HG03280 (cell line): ENCODE measurements around the gene SERPINH1.
A peak's percentile ranks its signal among the peaks of the same experiment; 100 is the strongest.
"Not testable (repeated sequence)": the region's sequence is repeated elsewhere in the genome, so short reads cannot be mapped to it uniquely, and the experiment has no call there.

Source experiments
- ATAC-seq: cut with Tn5 transposase; IDR thresholded peaks from one replicate; pipeline ENCODE4 v1.9.1; 2021; ENCODE audit warnings: mild to moderate bottlenecking, moderate library complexity; ENCODE audit not compliant: unreplicated experiment

SERPINH1 gene

DNA sequence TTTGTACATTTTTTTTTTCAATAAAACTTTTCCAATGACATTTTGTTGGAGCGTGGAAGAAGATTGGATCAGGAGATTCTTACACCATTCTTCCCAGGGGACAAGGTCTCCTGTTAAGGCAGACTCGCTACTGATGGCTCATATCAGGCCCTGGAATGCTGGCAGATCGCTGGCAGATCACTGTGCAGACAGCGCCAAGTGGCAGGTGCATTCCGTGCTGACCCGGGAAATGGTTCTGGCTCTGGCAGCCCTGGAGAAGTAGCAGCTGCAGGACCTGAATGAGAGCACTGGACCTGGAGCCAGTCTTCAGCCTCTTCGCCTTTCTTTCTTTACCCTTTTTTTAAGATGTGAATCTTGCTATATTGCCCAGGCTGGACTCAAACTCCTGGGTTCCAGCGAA, 10.7 kb downstream of the SERPINH1 start:
- ATAC-seq: no peak

GRCh38 chr11:75574698-75575602, 12.9 kb downstream of the SERPINH1 start:
- ATAC-seq: no peak

- ATAC-seq: no peak
These were observed 14.0 kb downstream of the SERPINH1 start for GRCh38 chr11:75576017-75576416.

DNA sequence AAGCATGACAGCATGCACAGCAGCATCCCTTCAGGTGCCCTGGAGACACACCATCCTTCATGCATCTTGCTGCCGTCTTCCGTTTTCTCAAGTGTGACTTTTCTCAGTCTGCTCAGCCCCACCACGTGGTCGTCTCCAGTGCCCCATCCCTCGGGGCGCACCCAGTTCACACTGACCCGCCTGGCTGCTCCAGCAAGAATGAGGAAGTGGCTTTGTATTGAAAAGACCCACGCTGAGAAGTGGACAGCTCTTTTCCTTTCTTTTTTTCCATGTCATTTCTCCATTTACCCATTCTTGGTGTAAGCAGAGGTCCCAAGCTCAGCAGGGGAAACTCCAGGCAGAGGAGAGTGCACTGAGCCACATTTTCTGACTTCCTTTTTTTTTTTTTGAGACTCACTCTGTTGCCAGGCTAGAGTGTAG, 14.5 kb downstream of the SERPINH1 start:
- peak; percentile 47 for ATAC-seq

DNA sequence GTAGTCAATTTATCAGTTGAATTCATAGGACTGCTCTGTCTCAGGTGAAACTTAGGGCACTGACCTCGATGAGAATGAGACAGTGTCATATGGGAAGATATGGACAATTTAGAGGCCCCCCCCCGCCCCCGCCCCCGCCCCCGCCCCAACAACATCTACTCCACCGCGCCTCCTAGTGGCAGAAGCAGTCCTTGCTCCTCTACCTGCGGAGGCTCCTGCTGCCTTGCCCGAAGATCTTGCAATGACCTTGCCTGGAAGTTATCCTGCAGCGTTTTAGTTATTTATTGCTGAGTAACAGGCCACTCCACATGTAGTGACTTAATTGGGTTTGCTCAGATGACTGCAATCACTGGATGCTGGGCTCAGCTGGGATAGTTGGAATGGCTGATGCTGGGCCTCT, 15.2 kb downstream of the SERPINH1 start:
- ATAC-seq: no peak

DNA sequence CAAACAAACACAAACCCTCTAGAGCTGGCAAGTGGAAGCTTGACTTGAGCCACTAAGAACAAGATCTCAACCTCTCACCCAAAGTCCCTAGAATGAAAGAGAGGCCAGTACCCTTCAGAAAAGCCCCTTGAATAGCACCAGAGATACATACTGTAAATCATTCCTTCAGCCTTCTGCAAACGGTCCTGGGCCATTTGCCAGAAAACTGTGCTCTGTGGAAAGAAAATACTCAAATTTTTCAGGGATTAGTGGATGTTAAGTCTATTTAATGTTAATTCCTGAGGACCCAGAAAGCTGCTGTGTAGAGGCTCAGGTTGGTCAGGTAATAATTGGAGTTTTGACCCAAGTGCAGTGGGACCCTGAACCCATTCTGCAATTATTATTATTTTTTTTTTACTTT, 16.9 kb downstream of the SERPINH1 start:
- ATAC-seq: no peak

DNA sequence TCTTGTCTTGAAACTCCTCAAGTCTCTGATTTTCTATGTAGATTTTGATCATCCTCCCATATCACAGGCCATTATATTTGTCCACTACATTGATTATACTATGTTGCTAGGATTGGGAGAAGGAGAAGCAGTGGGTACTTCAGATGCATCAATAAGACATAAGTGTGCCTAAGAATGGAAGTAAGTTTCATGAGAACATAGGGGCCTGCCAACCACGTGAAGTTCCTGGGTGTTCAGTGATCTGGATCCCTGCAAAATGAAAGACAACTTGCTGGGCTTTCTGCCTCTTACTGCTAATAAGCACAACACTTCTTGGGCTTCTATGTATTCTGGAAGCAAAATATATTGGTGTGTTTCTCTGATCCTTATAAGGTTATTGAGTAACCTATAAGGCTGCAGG, 17.8 kb downstream of the SERPINH1 start:
- ATAC-seq: no peak

DNA sequence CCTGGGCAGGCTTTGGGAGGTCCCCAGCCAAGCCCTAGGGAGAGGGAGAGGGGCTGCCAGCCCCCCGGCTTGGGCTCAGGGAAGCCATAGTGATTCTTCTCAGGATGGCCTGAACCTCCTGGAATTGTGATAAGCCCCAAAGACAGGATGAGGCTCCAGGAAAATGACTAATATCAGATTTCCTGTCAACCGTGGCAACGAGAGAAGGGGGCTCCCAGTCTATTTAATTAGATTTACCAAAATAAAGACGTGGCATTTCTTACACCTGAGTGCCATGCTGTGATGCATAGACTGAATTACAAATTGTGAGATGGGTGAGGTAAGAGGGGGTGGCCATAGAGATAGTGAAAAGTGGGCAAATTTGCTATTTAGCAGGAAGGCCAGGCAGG, 20.4 kb downstream of the SERPINH1 start:
- no peak for ATAC-seq

GRCh38 chr11:75582895-75583717, 21.1 kb downstream of the SERPINH1 start:
- ATAC-seq: peak; percentile 56

DNA sequence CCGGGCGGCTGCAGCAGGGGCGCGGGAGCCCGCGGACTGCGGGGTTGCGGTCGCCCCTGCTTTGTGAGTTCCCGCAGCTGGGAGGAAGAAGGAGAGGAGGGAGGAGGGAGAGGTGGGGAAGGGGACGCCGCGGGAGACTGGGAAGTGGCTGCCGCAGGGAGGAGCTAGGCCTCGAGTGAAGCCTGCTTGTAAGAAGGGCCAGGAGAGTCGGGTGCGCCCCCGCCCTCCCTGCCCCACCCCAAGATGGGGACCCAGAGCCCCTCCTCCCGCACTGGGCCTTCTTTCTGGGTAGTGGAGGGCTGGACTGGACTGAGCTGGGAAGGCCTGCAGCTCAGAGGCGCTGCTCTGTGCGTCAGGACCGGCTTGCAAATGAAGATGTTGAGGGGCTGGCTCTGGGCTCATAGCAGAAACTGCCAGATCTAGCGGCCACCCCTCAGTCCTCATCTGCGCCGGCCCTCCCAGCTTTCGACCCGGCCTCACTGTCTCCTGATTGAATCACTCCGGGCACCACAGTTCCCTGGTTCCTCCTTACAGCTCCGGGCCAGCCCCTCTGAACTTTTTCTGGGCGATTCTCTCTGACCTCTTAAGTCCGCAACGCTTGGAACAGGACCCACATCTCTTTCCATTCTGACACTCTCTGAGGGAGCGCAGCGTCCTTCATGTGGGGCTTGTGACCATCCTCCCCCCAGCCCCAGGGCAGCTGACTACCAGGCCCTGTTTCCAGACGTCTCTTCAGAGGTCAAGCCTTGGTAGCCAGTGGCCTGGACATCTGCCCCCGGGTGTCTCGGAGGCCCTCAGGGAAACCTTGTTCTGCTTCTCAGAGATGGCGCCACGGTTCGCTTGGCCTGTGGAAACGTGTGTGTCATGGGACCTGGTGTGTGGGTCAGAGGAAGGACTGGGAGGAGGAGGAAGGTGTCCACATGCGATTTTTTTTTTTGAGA, 21.9 kb downstream of the SERPINH1 start:
- no peak for ATAC-seq

DNA sequence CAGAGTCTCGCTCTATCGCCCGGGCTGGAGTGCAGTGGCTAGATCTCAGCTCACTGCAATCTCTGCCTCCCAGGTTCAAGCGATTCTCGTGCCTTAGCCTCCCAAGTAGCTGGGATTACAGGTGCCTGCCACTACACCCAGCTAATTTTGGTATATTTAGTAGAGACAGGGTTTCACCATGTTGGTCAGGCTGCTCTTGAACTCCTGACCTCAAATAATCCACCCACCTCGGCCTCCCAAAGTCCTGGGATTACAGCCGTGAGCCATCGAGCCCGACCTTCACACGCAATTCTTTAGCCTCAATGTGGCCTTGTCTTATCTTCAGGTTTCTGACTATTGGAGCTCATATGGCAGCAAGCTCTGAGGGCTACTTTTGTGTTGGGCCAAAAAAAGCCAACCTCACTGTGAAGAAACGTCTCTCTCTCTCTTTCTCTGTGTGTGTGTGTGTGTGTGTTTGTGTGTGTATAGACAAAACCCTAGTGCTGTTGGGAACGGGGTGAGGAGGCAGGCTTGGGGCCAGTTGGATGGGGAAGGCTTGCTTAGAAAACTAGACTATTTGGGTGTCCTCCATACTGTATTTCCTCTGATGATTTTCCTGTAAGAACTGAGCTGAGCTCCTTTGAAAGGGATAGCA, 22.7 kb downstream of the SERPINH1 start:
- ATAC-seq: not testable (repeated sequence)

GRCh38 chr11:75585293-75585670, 23.2 kb downstream of the SERPINH1 start:
- ATAC-seq: no peak

DNA sequence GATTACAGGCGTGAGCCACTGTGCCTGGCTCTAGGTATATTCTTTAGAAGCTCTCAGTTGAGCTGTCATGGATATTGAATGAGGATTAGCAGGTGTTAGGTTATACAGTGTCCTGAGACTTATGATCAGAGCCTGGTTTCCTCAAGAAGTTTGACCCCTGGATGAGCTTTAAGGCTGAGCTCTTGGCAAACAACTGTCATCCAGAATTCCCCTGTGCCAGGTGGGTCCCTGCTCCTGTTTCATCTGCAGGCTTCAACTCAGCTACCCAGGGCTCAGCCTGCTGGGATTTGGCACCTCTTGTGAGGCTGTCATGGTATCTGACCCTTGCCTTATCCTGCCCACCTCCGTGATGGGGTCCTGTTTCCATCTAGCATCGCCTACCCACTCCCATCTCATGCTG, 24.3 kb downstream of the SERPINH1 start:
- no peak for ATAC-seq

- no peak for ATAC-seq
These were observed 26.0 kb downstream of the SERPINH1 start for GRCh38 chr11:75588051-75588481.

DNA sequence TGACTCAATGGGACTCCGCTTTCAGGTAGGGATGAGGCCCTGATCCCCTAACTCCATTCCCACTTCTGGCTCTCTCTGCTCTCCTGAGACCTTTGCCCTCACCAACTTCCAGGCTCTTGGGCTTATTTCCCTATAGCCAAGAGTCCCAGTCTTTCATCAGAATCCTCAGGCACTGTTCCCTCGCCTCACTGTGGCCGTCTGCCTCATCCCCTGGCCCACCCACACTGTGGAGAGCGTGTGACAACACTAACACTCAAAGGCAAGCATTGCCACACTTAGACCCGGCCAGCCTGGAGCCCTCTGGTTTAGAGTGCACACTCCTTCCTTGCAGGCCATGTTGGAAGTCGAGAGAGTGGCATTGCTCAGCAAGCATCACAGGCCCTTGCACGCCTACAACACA, 27.0 kb downstream of the SERPINH1 start:
- no peak for ATAC-seq

DNA sequence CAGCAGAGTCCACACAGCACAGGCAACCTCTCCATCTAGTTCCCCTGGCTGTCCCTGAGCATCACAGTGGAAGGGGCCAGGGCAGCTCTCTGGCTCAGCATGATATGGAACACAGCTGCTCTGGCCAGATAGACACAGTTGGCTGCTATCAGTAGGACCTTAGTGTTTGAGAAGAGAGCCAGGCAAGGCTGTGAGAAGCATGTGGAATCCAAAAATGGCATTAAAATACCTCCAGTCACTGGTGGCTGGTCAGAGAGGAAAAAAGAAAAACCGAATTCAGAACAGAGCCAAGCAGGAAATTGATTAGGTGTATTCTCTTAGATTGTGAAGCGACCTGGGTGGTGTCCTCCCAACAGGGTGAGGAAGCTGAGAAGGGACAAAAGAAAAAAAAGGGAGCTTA, 27.9 kb downstream of the SERPINH1 start:
- ATAC-seq: no peak

DNA sequence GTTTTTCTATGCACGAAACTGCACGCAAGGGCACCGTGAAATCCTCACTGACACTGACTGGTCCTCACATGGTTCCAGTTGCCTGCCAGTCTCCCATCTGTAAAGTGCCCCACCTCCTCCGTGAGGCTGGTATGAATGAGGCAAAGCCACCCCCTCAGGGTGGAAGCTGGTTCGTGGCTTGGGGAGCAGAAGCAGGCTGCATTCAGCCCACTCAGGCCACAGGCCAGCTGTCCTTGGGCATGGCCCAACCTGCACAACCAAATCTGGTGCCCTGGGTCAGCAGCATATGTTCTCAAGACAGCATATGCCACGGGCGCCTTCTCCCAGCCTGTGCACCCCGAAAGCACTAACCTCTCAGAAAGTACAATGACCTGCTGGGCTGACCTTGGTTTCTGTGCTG, 29.3 kb downstream of the SERPINH1 start:
- ATAC-seq: no peak

DNA sequence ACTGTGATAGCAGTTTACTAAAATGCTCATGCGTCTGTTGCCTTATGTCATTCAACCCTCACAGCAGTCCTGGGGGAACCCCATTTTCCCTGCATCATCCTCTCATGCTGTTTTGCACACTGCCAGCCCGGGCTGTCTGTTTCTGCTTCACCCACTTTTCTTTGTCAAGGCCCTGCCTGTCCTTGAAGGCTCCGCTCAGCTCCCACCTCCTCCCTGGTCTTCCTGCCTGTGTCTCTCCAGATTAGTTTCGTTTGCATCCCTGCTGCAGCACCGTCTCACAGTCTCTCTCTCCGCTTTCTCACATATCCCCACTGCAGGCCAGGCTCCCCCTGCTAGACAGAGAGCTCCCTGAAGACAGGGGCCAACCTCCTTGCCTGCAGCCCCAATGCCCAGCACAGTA, 29.9 kb downstream of the SERPINH1 start:
- no peak for ATAC-seq

DNA sequence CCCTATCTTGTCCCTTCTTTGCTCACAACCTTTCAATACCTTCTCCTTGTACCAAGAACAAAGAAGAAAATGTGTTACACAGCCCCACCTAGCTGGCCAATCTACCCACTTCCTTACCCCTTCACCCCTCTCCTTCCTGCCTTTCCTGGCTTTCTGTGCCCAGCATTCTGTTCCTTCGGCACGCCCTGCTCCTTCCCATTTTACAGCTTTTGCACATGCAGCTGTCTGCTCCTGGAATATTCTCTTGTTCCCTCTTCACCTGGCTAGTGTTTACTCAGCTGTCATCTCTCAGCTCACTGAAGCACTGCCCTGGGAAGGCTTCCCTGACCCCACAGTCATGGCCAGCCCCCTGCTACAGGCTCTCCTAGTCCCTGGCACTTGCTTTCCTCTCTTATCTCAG, 30.7 kb downstream of the SERPINH1 start:
- ATAC-seq: no peak

DNA sequence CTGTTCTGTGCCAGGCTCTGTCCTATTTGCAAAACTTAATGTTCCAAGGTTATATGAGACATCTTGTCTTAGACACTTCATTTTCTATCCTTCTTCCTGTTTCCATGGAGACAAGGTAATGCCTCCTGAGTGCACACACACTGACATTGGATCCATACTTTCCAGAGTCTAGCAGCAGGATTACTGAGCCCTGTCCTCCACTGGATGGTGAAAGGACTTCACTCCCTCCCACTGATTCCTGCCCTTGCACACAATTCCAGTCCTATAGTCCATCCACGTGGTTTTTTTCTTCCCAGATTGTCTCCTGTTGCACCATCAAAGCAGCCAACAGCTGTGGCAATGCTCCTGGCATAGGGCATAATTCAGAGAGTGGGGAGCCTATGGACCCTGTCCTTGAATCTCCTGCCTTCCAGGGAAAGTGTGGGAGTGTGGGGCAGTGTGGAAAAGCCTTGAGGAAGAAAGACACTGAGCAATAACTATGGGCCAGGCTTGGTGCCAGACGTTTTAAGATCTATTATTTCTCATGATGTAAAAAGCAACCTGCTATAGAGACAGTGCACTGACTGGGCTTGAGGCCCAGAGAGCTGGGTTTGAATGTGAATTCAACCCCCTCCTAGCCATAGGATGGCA, 31.3 kb downstream of the SERPINH1 start:
- ATAC-seq: no peak
